HCT116 (cell line): Measurements from ENCODE around the gene DAO. TPM values are rescaled to one million over a fixed set of nuclear protein-coding genes. Genes with fewer than 3 reads are reported as not detected.

Source experiments
- ATAC-seq: fragments of 200-7000 bp; cut with Tn5 transposase; 2 replicates; pipeline ENCODE4 v1.9.1; 2020; ENCODE audit warnings: mild to moderate bottlenecking, moderate library complexity
- BruUV-seq: library from RNA; stranded (reverse); fragments of 400-500 nt; replicated peaks from 2 replicates; lab custom pipeline; 2021; lab: Mats Ljungman, UMichigan
- CTCF ChIA-PET: fragments of 300-600 bp; sonication (Branson Sonifier 250); formaldehyde crosslinking; loops from one replicate; lab custom pipeline; 2021; ENCODE audit warnings: antibody characterized with exemption; lab: Charles Lee
- POLR2A ChIA-PET: fragments of 300-600, 350-600 bp; sonication (Branson Sonifier 250); formaldehyde crosslinking; loops from one replicate; lab custom pipeline; 2021; ENCODE audit warnings: antibody characterized with exemption; lab: Charles Lee
- RAD21 ChIA-PET, 2 experiments: fragments of 300-600 bp; sonication (Branson Sonifier 250); formaldehyde crosslinking; loops; one replicate each; lab custom pipeline; 2023; ENCODE audit warnings: low total read pairs in 2 of 2; ENCODE audit not compliant: uncharacterized antibody in 2 of 2, unreplicated experiment in 2 of 2, low non-redundant PET in 1 of 2; lab: Charles Lee
- DNase-seq: peaks from one replicate; pipeline ENCODE4 v3.0.0-alpha.2; 2010; ENCODE audit warnings: low read depth, low spot score
- H2AFZ ChIP-seq: fragments of 200-600 bp; shearing (Covaris generic), sonication (generic); 2 replicates; pipeline ENCODE4 v1.6.1; 2017; ENCODE audit warnings: low read depth, mixed run types, mixed read lengths, antibody characterized with exemption, low read length; ENCODE audit not compliant: poor library complexity, severe bottlenecking
- H3K27ac ChIP-seq: 2 replicates; pipeline ENCODE4 v1.5.1; 2012; ENCODE audit warnings: low read depth, low read length
- H3K27me3 ChIP-seq: fragments of 200-600 bp; sonication (generic); 2 replicates; pipeline ENCODE4 v1.6.1; 2016; ENCODE audit warnings: mixed run types, low read length, mixed read lengths; ENCODE audit not compliant: insufficient read depth
- H3K36me3 ChIP-seq, 2 experiments: fragments of 200-500 bp in 1 of 2; fragments of 200-600 bp in 1 of 2; sonication (Bioruptor generic) in 1 of 2; sonication (generic) in 1 of 2; 2 replicates each; pipeline versions ENCODE4 v1.5.1 to v1.6.1; 2014 to 2016; ENCODE audit warnings: low read length in 2 of 2, inconsistent platforms in 1 of 2, mixed read lengths in 1 of 2, mixed run types in 1 of 2; ENCODE audit not compliant: insufficient read depth in 2 of 2, control insufficient read depth in 1 of 2
- H3K4me1 ChIP-seq, 2 experiments: fragments of 200-600 bp in 1 of 2; sonication (generic) in 1 of 2; 2 replicates each; pipeline versions ENCODE4 v1.5.1 to v1.6.1; 2012 to 2017; ENCODE audit warnings: low read length in 2 of 2, inconsistent platforms in 1 of 2, mild to moderate bottlenecking in 1 of 2, mixed read lengths in 1 of 2, mixed run types in 1 of 2, moderate library complexity in 1 of 2; ENCODE audit not compliant: insufficient read depth in 2 of 2, control insufficient read depth in 1 of 2
- H3K4me2 ChIP-seq: fragments of 200-600 bp; sonication (generic); 2 replicates; pipeline ENCODE4 v1.6.1; 2017; ENCODE audit warnings: mixed run types, low read length, mixed read lengths
- H3K4me3 ChIP-seq, 2 experiments: fragments of 200-600 bp in 1 of 2; sonication (generic) in 1 of 2; replicated peaks in 1 of 2; 2 replicates each; pipeline ENCODE4 v1.5.1; 2011 to 2016; ENCODE audit warnings: low read length in 2 of 2, control low read depth in 1 of 2, low read depth in 1 of 2, mild to moderate bottlenecking in 1 of 2, mixed read lengths in 1 of 2, mixed run types in 1 of 2
- H3K79me2 ChIP-seq: fragments of 200-600 bp; sonication (generic); 2 replicates; pipeline ENCODE4 v1.6.1; 2017; ENCODE audit warnings: mild to moderate bottlenecking, mixed run types, low read length, moderate library complexity, mixed read lengths; ENCODE audit not compliant: insufficient read depth
- H3K9ac ChIP-seq: fragments of 200-600 bp; sonication (generic); 2 replicates; pipeline ENCODE4 v1.6.1; 2016; ENCODE audit warnings: low read length, mixed read lengths
- H3K9me2 ChIP-seq: fragments of 200-600 bp; sonication (generic), shearing (Covaris generic); 2 replicates; pipeline ENCODE4 v1.6.1; 2017; ENCODE audit warnings: mixed run types, mild to moderate bottlenecking, moderate library complexity; ENCODE audit not compliant: insufficient read depth
- H3K9me3 ChIP-seq, 2 experiments: fragments of 200-500 bp in 1 of 2; fragments of 200-600 bp in 1 of 2; sonication (Bioruptor generic) in 1 of 2; sonication (generic) in 1 of 2; 2 replicates each; pipeline ENCODE4 v1.6.1; 2014 to 2017; ENCODE audit warnings: low read length in 2 of 2, mixed read lengths in 2 of 2, inconsistent platforms in 1 of 2, low read depth in 1 of 2, mild to moderate bottlenecking in 1 of 2, mixed run types in 1 of 2, moderate library complexity in 1 of 2; ENCODE audit not compliant: control insufficient read depth in 1 of 2, insufficient read depth in 1 of 2
- H4K20me1 ChIP-seq: fragments of 200-600 bp; sonication (generic), shearing (Covaris generic); 2 replicates; pipeline ENCODE4 v1.6.1; 2017; ENCODE audit warnings: mixed run types, mild to moderate bottlenecking, moderate library complexity; ENCODE audit not compliant: insufficient read depth
- CEBPB ChIP-seq: IDR thresholded peaks from 2 replicates; pipeline ENCODE4 v1.6.1; 2012; ENCODE audit warnings: low read depth
- EZH2 ChIP-seq: fragments of 200-600 bp; sonication (generic); IDR thresholded peaks from 2 replicates; pipeline ENCODE4 v1.6.1; 2017; ENCODE audit warnings: antibody characterized with exemption, mixed run types
- SIN3A ChIP-seq: IDR thresholded peaks from 2 replicates; pipeline ENCODE4 v1.6.1; 2012; ENCODE audit warnings: low read depth
- SP1 ChIP-seq: IDR thresholded peaks from 2 replicates; pipeline ENCODE4 v1.6.1; 2012; ENCODE audit warnings: low read depth
- SRF ChIP-seq: IDR thresholded peaks from 2 replicates; pipeline ENCODE4 v1.6.1; 2012; ENCODE audit warnings: low read depth
- ZNF274 ChIP-seq: fragments of 200-500 bp; sonication (Bioruptor generic); IDR thresholded peaks from 2 replicates; pipeline ENCODE4 v1.6.1; 2014; ENCODE audit warnings: mild to moderate bottlenecking, low read depth, low read length, inconsistent platforms
- intact Hi-C: fragments of 100-400 bp; cut with micrococcal nuclease; formaldehyde crosslinking; loops from 2 replicates; pipeline ENCODE4 v1.10.0; 2022
- total RNA-seq: library from RNA; stranded (reverse); gene quantifications from one replicate; pipeline ENCODE4 v1.2.1, GENCODE V29; 2021; ENCODE audit not compliant: unreplicated experiment
- TF ChIP-seq, protein P1 (sequence below), 3 experiments: fragments of 200-600 bp in 1 of 3; sonication (generic) in 1 of 3; IDR thresholded peaks in 2 of 3; conservative IDR thresholded peaks in 1 of 3; 2 replicates each; pipeline ENCODE4 v1.5.1; 2012 to 2017; ENCODE audit warnings: low read depth in 2 of 3, low read length in 2 of 3, antibody characterized with exemption in 1 of 3, borderline replicate concordance in 1 of 3, control low read depth in 1 of 3, mild to moderate bottlenecking in 1 of 3, mixed read lengths in 1 of 3, mixed run types in 1 of 3, moderate library complexity in 1 of 3; ENCODE audit not compliant: insufficient read depth in 1 of 3
- TF ChIP-seq, protein P2 (sequence below): IDR thresholded peaks from 2 replicates; pipeline ENCODE4 v1.6.1; 2011; ENCODE audit warnings: mild to moderate bottlenecking, low read length, moderate library complexity; ENCODE audit not compliant: insufficient replicate concordance; ENCODE audit errors: extremely low read depth

DAO gene
- total RNA-seq, 1 experiment from 2014 or later = not detected

DNA sequence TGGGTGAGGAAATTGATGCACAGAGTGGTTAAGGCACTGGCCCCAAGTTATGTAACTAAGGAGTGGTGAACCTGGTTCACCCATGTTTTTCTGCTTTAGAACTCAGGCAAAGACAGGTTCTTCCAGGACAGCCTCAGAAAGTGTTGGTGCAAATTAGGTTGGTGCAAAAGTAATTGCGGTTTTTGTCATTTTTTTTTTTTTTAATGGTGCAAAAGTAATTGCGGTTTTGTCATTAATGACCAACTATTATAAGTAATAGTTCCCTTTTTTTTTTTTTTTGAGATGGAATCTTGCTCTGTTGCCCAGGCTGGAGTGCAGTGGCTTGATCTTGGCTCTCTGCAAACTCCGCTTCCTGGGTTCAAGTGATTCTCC, 17.3 kb upstream of the DAO start:
- BruUV-seq = no TSS peak
- ATAC-seq (no peak), DNase-seq (no peak)
- ChIA-PET POLR2A (no interaction called here), CTCF (no interaction called here), RAD21 (no interaction called here)
- Histone ChIP-seq H3K36me3 (no peaks in the 10 kb centered on the region), H3K9me2 (no peaks in the 10 kb centered on the region), H4K20me1 (no peaks in the 10 kb centered on the region), H3K4me3 (no peak overlapping the region), H3K4me2 (no peak overlapping the region), H3K79me2 (no peaks in the 10 kb centered on the region), H3K4me1 (peaks cover 7 to 35% of the 10 kb centered on the region in 2 experiments), H3K9me3 (no peaks in the 10 kb centered on the region), H3K27ac (no peak overlapping the region), H3K27me3 (no peaks in the 10 kb centered on the region), H2AFZ (no peak overlapping the region), H3K9ac (no peak overlapping the region)
- intact Hi-C loops = no loop called here
- TF ChIP-seq SRF (no peak), SIN3A (no peak), ZNF274 (no peak), SP1 (no peak), CEBPB (no peak), EZH2 (no peak)
- TF ChIP-seq, protein P1, sequence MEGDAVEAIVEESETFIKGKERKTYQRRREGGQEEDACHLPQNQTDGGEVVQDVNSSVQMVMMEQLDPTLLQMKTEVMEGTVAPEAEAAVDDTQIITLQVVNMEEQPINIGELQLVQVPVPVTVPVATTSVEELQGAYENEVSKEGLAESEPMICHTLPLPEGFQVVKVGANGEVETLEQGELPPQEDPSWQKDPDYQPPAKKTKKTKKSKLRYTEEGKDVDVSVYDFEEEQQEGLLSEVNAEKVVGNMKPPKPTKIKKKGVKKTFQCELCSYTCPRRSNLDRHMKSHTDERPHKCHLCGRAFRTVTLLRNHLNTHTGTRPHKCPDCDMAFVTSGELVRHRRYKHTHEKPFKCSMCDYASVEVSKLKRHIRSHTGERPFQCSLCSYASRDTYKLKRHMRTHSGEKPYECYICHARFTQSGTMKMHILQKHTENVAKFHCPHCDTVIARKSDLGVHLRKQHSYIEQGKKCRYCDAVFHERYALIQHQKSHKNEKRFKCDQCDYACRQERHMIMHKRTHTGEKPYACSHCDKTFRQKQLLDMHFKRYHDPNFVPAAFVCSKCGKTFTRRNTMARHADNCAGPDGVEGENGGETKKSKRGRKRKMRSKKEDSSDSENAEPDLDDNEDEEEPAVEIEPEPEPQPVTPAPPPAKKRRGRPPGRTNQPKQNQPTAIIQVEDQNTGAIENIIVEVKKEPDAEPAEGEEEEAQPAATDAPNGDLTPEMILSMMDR (IDR thresholded peaks at IDR 0.05 in 2 of 3, conservative IDR thresholded peaks at IDR 0.05 in 1 of 3; ENCODE audit: borderline replicate concordance in 1 of 3, insufficient read depth in 1 of 3, low read depth in 2 of 3, low read length in 2 of 3) = no peak
- TF ChIP-seq, protein P2, sequence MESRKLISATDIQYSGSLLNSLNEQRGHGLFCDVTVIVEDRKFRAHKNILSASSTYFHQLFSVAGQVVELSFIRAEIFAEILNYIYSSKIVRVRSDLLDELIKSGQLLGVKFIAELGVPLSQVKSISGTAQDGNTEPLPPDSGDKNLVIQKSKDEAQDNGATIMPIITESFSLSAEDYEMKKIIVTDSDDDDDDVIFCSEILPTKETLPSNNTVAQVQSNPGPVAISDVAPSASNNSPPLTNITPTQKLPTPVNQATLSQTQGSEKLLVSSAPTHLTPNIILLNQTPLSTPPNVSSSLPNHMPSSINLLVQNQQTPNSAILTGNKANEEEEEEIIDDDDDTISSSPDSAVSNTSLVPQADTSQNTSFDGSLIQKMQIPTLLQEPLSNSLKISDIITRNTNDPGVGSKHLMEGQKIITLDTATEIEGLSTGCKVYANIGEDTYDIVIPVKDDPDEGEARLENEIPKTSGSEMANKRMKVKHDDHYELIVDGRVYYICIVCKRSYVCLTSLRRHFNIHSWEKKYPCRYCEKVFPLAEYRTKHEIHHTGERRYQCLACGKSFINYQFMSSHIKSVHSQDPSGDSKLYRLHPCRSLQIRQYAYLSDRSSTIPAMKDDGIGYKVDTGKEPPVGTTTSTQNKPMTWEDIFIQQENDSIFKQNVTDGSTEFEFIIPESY = no peak
